Retina (tissue), 1 donor: Measurements from ENCODE around the gene PCGF2.

Experiments used
- DNase-seq: peaks from one replicate; pipeline ENCODE4 v3.0.0-alpha.2; 2016

Gene PCGF2

GRCh38 chr17:38751144-38751807, 3.1 kb upstream of the PCGF2 start:
- no peak for DNase-seq

GRCh38 chr17:38750312-38751121, 2.4 kb upstream of the PCGF2 start:
- DNase-seq, result peak; percentile 57

GRCh38 chr17:38750044-38750311, 1.8 kb upstream of the PCGF2 start:
- DNase-seq, result no peak

- peak; percentile 90 for DNase-seq
Observed at GRCh38 chr17:38749223-38750043, 1.3 kb upstream of the PCGF2 start.

GRCh38 chr17:38748892-38749222, 721 bp upstream of the PCGF2 start:
- no peak for DNase-seq

- peak; percentile 82 for DNase-seq
Observed at GRCh38 chr17:38747463-38748148, 530 bp downstream of the PCGF2 start.

- no peak for DNase-seq
Observed at GRCh38 chr17:38746849-38747462, 1.2 kb downstream of the PCGF2 start.

GRCh38 chr17:38746004-38746848, 1.9 kb downstream of the PCGF2 start:
- DNase-seq, result peak; percentile 51

- no peak for DNase-seq
Observed at GRCh38 chr17:38745545-38745944, 2.6 kb downstream of the PCGF2 start.

GRCh38 chr17:38743556-38744171, 4.5 kb downstream of the PCGF2 start:
- no peak for DNase-seq

GRCh38 chr17:38742411-38743308, 5.5 kb downstream of the PCGF2 start:
- peak; percentile 57 for DNase-seq

GRCh38 chr17:38741921-38742410, 6.2 kb downstream of the PCGF2 start:
- no peak for DNase-seq

GRCh38 chr17:38741461-38741860, 6.7 kb downstream of the PCGF2 start:
- no peak for DNase-seq

GRCh38 chr17:38740806-38741205, 7.3 kb downstream of the PCGF2 start:
- DNase-seq, result no peak

- DNase-seq, result no peak
Observed at GRCh38 chr17:38740044-38740443, 8.1 kb downstream of the PCGF2 start.

GRCh38 chr17:38739305-38739704, 8.8 kb downstream of the PCGF2 start:
- DNase-seq, result no peak

GRCh38 chr17:38738686-38739085, 9.4 kb downstream of the PCGF2 start:
- DNase-seq, result no peak

- no peak for DNase-seq
Observed at GRCh38 chr17:38738007-38738662, 10.0 kb downstream of the PCGF2 start.

- DNase-seq, result peak; percentile 75
Observed at GRCh38 chr17:38735161-38735997, 12.8 kb downstream of the PCGF2 start.
